Bronchial epithelial cell (primary cell): ENCODE data around the gene TRUB2. TPM values are rescaled to one million over a fixed set of nuclear protein-coding genes. Genes with fewer than 3 reads are reported as not detected.

Experiments
- DNase-seq: peaks from one replicate; pipeline ENCODE4 v3.0.0-alpha.2; 2010; ENCODE audit warnings: low read depth
- FAIRE-seq: peaks from 2 replicates; lab custom pipeline; 2011; peaks lifted over from hg19 to GRCh38; lab: Jason Lieb, UNC
- H3K27me3 ChIP-seq: 2 replicates; pipeline ENCODE4 v1.5.1; 2011; ENCODE audit warnings: low read length; ENCODE audit not compliant: control insufficient read depth, insufficient read depth
- H3K36me3 ChIP-seq: 2 replicates; pipeline ENCODE4 v1.5.1; 2011; ENCODE audit warnings: low read length; ENCODE audit not compliant: control insufficient read depth, insufficient read depth
- H3K4me3 ChIP-seq: 2 replicates; pipeline ENCODE4 v1.5.1; 2011; ENCODE audit warnings: mild to moderate bottlenecking, low read depth, low read length, control low read depth
- CTCF ChIP-seq: IDR thresholded peaks from 2 replicates; pipeline ENCODE4 v1.5.1; 2011; ENCODE audit warnings: mild to moderate bottlenecking, moderate library complexity, low read length, control low read depth, inconsistent platforms; ENCODE audit not compliant: insufficient read depth, severe bottlenecking
- total RNA-seq: library from RNA; depleted of rRNA; stranded (reverse); fragments of >200 nt; gene quantifications from 2 replicates; pipeline ENCODE4 v1.2.1, GENCODE V29; 2014

TRUB2 gene
- total RNA-seq, 1 donor from 2014 or later = 19.2 TPM

- Histone ChIP-seq H3K4me3 (no peak overlapping the region), H3K27me3 (no peaks in the 10 kb centered on the region), H3K36me3 (peaks cover 3% of the 10 kb centered on the region)
- DNase-seq (no peak), FAIRE-seq (no peak)
- no peak for TF ChIP-seq CTCF
Measured at GRCh38 chr9:128337936-128338335, 15.7 kb upstream of the TRUB2 start.

- no peak for TF ChIP-seq CTCF
- no peak overlapping the region for H3K4me3 ChIP-seq
- peaks cover 9% of the 10 kb centered on the region for H3K36me3 ChIP-seq
- DNase-seq (no peak), FAIRE-seq (no peak)
- no peaks in the 10 kb centered on the region for H3K27me3 ChIP-seq
Measured at GRCh38 chr9:128335914-128336313, 13.7 kb upstream of the TRUB2 start.

- Histone ChIP-seq H3K36me3 (peaks cover 9% of the 10 kb centered on the region), H3K27me3 (no peaks in the 10 kb centered on the region), H3K4me3 (no peak overlapping the region)
- FAIRE-seq (no peak), DNase-seq (no peak)
- TF ChIP-seq CTCF = no peak
Measured at GRCh38 chr9:128335161-128335560, 12.9 kb upstream of the TRUB2 start.

DNA sequence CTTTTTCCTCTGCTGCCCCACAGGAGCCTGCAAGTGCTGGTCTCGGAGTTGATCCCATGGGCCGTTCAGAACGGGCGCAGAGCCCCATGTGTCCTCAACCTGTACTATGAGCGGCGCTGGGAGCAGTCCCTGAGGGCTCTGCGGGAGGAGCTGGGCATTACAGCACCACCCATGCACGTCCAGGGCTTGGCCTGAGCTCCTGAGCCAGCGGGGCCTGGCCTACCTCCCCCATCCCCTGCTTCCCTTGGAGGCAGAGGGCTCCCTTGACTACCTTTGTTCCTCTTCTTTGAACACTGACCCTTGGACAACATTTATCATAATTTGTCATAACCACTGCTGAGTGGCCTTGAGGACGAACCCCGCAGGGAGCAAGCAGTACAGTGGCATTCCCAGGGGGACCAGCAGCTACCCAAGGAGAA, 11.2 kb upstream of the TRUB2 start:
- no peak for TF ChIP-seq CTCF
- DNase-seq (no peak), FAIRE-seq (no peak)
- Histone ChIP-seq H3K4me3 (no peak overlapping the region), H3K36me3 (peaks cover 9% of the 10 kb centered on the region), H3K27me3 (no peaks in the 10 kb centered on the region)

- H3K27me3 ChIP-seq = no peaks in the 10 kb centered on the region
- DNase-seq = no peak
- peaks cover 4% of the 10 kb centered on the region for H3K36me3 ChIP-seq
- no peak for FAIRE-seq
- no peak overlapping the region for H3K4me3 ChIP-seq
- TF ChIP-seq CTCF = no peak
Measured at GRCh38 chr9:128325629-128326028, 3.4 kb upstream of the TRUB2 start.

- TF ChIP-seq CTCF = no peak
- Histone ChIP-seq H3K36me3 (peaks cover 4% of the 10 kb centered on the region), H3K27me3 (no peaks in the 10 kb centered on the region), H3K4me3 (no peak overlapping the region)
- FAIRE-seq = no peak
- no peak for DNase-seq
Measured at GRCh38 chr9:128324401-128324800, 2.2 kb upstream of the TRUB2 start.
